ENCODE data around the gene LGALS4. TPM values are rescaled to one million over a fixed set of nuclear protein-coding genes. Genes with fewer than 3 reads are reported as not detected.
A peak's percentile ranks its signal among the peaks of the same experiment; 100 is the strongest.

The LGALS4 gene
- total RNA-seq, 1 donor from 2014 or later: not detected

DNA sequence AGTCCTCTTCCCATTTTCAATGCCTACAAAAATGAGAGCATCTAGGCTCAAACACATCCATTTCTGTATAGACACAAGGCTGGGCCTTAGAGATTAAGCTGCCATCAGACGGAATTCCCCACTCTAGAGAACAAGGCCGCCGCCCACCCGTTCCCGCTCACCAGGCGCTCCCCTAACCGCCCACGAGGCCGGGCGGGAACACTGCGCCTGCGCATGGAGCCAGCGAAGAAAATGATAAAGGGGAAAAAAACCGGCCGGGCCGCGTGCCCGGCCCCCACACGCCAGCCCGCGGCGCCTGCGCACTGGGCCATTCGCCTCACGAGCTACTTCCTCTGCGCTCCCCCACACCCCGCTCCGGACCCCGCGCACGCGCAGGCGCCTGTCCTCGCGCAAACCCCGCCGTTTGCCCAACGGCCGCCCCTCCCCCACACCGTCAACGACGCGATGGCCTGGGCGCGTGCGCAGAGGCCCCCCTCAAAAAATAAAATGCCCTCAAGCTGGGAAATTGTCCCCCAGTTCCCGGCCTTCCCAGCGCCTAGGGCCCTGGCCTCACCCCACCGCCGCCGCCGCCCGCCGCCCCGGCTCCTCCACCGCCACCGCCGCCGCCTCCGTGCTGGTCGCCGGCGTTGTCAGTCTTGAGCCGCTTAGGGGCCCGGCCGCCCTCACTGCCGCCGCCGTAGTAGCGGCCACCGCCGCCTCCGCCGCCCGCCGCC lies 36.6 kb upstream of the LGALS4 start:
- Histone ChIP-seq H3K27me3 (ENCODE audit: control insufficient read depth, insufficient read depth, low read length) (no peaks in the 10 kb centered on the region), H3K4me3 (ENCODE audit: low read depth, low read length) (peak overlapping the region; percentile 63), H3K36me3 (ENCODE audit: control insufficient read depth, insufficient read depth, low read length) (peaks cover 2% of the 10 kb centered on the region)
- peak; percentile 67 for DNase-seq (ENCODE audit: low read depth)
- TF ChIP-seq, protein P1, sequence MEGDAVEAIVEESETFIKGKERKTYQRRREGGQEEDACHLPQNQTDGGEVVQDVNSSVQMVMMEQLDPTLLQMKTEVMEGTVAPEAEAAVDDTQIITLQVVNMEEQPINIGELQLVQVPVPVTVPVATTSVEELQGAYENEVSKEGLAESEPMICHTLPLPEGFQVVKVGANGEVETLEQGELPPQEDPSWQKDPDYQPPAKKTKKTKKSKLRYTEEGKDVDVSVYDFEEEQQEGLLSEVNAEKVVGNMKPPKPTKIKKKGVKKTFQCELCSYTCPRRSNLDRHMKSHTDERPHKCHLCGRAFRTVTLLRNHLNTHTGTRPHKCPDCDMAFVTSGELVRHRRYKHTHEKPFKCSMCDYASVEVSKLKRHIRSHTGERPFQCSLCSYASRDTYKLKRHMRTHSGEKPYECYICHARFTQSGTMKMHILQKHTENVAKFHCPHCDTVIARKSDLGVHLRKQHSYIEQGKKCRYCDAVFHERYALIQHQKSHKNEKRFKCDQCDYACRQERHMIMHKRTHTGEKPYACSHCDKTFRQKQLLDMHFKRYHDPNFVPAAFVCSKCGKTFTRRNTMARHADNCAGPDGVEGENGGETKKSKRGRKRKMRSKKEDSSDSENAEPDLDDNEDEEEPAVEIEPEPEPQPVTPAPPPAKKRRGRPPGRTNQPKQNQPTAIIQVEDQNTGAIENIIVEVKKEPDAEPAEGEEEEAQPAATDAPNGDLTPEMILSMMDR (IDR thresholded peaks at IDR 0.05; ENCODE audit: insufficient read depth, low read length, poor library complexity, severe bottlenecking): no peak

DNA sequence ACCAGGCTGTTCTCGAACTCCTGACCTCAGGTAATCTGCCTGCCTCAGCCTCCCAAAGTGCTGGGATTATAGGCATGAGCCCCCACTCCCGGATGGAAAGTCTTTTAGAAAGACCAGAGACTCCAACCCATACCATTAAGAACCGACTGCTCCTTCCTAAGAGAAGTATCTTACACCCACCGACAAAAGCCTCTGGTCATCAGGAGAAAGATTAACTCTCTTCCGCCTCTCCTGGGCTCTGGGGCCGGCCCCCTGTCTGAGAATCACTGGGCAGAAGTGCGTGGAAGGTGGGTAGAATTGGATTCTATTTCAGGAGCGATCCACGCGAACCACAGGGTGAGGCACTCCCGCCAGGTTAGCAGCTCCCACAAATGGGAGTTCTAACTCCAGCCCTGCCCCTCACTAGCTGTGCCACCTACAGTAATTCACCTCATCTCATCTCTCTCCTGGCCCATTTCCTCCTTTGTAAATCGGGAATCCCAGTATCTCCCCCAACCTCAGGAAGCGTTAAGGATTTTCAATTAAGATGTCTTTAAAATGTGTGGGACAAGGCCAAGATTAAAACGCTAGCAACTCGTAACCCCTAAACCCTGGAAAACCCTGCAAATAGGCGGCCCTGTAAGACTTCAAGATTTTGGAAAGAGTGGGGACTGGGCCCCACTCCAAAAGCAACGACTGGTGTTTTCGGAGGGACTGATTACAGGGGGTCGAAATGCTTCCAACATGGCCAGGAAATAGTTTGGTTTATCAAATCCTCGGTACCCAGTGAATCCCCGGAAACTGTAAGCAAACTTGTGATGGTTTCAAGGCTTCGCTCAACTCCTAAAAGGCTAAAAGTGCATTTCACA lies 35.8 kb upstream of the LGALS4 start:
- TF ChIP-seq, protein P1 (IDR thresholded peaks at IDR 0.05; ENCODE audit: insufficient read depth, low read length, poor library complexity, severe bottlenecking): no peak
- Histone ChIP-seq H3K27me3 (ENCODE audit: control insufficient read depth, insufficient read depth, low read length) (no peaks in the 10 kb centered on the region), H3K36me3 (ENCODE audit: control insufficient read depth, insufficient read depth, low read length) (peaks cover 5% of the 10 kb centered on the region), H3K4me3 (ENCODE audit: low read depth, low read length) (peak overlapping the region; percentile 63)
- no peak for DNase-seq (ENCODE audit: low read depth)

DNA sequence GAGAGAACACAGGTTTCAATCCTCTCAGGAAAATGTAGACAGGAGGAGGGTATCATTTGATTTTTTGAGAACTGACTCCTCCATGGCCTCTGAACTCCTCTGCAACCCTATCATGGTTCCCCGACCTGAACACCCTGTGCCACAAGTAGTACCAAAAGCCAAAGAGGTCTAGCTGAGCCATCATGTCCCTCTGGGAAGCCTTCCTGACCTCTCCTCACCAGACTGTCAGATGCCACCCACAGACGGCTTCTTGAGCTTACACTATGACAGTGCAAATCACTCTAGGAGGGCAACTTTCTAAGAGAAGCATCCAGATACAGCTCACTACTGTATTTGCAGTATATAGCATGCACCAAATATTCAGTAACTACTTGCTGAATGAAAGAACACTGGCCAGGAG lies 33.4 kb upstream of the LGALS4 start:
- H3K36me3 ChIP-seq (ENCODE audit: control insufficient read depth, insufficient read depth, low read length): peaks cover 7% of the 10 kb centered on the region
- H3K4me3 ChIP-seq (ENCODE audit: low read depth, low read length): no peak overlapping the region
- no peaks in the 10 kb centered on the region for H3K27me3 ChIP-seq (ENCODE audit: control insufficient read depth, insufficient read depth, low read length)
- TF ChIP-seq, protein P1 (IDR thresholded peaks at IDR 0.05; ENCODE audit: insufficient read depth, low read length, poor library complexity, severe bottlenecking): no peak
- no peak for DNase-seq (ENCODE audit: low read depth)

DNA sequence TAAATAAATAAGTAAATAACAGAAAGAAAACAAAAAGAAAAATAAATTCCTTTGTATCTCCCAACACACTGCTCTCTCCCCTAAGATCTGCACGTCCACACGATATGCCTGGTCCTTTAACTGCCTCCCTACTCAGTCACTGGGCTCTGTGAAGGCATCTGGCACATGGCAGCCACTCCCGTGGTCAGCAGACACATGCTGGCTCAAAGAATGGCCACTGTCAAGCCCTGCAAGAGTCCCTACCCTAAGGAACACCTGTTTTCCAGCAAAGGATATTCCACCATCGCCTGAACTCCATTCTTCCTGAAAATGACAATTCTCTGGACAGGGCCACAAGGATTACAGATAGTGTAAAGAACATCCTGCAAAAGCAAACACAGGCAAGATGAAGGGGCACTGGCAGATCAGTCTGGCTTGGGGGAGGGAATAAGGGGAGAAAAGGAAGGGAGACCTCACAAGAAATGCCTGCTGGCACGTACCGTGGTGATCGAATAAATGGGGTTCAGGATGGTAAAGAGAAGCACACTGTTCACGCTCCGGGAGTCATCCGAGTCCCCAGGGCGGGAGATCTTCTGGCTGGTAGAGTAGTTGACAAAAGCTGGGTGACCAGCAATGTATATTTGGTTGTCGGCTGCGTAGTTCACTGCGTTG lies 32.8 kb upstream of the LGALS4 start:
- Histone ChIP-seq H3K27me3 (ENCODE audit: control insufficient read depth, insufficient read depth, low read length) (no peaks in the 10 kb centered on the region), H3K4me3 (ENCODE audit: low read depth, low read length) (no peak overlapping the region), H3K36me3 (ENCODE audit: control insufficient read depth, insufficient read depth, low read length) (peaks cover 7% of the 10 kb centered on the region)
- TF ChIP-seq, protein P1 (IDR thresholded peaks at IDR 0.05; ENCODE audit: insufficient read depth, low read length, poor library complexity, severe bottlenecking): no peak
- DNase-seq (ENCODE audit: low read depth): no peak

DNA sequence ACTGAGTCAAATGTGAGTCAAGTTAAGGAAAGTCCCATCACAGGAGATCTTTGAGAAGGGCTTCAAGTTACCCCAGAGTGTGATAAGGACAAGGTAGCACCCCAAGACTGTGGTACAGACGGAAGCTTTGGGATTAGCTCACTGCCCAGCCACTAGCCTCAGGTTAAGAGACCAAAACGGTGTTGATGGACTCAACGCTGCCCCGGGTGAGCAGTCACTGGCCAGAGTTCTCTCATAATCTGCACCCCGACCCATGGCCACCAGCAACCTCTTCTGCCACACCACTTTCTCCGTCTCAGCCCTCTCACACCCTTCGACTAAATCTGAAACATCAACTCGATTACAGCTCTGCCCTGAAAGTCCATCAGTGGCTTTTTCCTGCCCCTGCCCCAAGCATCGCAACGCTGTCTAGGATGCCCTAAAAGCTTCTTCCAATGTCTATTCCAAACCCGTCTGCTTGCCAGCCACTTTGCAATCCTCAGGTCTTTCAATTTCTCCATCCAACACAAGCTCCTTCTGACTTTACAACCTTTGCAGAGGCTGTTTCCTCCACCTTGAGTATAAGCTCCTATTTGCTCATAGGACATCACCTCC lies 31.4 kb upstream of the LGALS4 start:
- TF ChIP-seq, protein P1 (IDR thresholded peaks at IDR 0.05; ENCODE audit: insufficient read depth, low read length, poor library complexity, severe bottlenecking): no peak
- Histone ChIP-seq H3K27me3 (ENCODE audit: control insufficient read depth, insufficient read depth, low read length) (no peaks in the 10 kb centered on the region), H3K4me3 (ENCODE audit: low read depth, low read length) (no peak overlapping the region), H3K36me3 (ENCODE audit: control insufficient read depth, insufficient read depth, low read length) (peaks cover 7% of the 10 kb centered on the region)
- no peak for DNase-seq (ENCODE audit: low read depth)
